HG03575 (cell line): ENCODE results near the gene GBF1.

ENCODE experiments used
- ATAC-seq: cut with Tn5 transposase; IDR thresholded peaks from one replicate; pipeline ENCODE4 v1.9.1; 2021; ENCODE audit not compliant: unreplicated experiment, insufficient number of reproducible peaks, low FRiP score; ENCODE audit errors: extremely low read depth

The GBF1 gene

DNA sequence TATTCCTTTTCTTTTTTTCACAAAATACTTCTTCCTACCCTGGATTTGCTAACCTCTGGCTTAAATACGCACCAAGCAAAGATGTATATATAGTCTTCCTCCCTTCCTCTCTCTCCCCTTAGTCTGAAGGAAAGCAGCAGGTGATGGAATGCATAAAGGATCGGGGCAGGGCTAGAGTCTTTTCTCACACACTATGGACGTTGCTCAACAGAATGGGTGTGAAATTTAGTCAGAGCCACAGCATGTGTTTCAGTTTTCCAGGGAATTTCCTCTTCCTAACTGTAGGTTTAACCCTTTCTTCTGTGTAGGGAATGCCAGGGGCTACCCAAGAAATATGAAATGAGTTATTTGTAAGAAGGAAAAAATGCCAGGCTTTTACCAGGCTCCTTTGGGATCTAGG lies 78.7 kb downstream of the GBF1 start:
- ATAC-seq = no peak

DNA sequence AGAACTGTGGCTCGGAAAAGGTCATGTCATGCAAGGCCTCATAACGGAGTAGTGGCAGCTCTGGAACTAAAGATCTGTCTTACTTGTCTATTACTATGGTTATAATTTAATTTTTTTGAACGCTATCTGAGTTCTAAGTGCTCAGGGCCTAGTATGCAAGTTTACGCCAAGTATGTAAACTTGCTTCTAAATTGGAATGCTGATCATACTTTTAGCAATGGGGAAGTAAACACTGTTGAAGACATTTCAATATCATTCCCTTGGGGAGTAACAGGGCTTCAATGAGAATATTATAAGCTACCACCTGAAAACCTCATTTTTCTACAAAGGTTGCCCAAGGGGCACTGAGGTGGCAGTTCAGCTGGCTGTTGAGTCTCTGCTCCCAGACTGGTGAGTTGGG lies 80.7 kb downstream of the GBF1 start:
- ATAC-seq = no peak

DNA sequence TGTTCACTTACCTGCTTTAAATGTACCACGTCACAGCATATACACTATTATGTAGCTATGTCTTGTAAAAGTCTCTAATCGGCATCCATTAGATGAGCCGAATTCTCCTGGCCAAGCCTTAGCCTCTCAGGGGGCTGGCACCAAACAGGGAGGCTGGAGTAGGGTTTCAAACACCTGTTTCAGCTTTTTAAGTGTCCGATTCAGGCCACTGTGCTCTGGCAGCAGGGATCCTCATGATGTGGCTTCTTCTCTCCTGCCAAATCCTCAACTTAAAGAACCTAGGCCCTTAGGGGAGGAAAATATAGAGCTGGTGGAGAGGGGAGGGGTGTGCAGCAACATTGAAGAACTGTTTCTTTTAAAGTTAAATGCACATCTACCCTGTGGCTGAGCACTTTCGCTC lies 81.7 kb downstream of the GBF1 start:
- ATAC-seq = no peak

DNA sequence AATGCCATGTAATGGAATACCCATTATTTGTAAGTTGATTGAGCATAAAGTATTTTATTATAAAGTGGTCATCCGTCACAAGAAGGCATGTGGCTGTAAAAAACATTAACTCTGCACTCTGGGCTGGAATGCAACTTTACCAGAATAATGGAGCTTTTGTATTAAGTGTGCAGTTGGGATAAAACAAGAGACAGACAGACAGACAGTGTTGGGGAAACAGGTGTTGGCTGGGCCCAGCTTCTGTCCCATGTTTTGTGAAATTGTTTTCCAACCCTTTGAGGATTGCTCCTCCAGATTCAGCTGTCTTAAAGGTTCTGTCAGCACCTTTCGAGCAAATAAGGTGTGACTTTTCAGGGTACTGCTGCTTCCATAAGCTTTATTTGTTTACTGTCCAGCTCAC lies 82.3 kb downstream of the GBF1 start:
- no peak for ATAC-seq

DNA sequence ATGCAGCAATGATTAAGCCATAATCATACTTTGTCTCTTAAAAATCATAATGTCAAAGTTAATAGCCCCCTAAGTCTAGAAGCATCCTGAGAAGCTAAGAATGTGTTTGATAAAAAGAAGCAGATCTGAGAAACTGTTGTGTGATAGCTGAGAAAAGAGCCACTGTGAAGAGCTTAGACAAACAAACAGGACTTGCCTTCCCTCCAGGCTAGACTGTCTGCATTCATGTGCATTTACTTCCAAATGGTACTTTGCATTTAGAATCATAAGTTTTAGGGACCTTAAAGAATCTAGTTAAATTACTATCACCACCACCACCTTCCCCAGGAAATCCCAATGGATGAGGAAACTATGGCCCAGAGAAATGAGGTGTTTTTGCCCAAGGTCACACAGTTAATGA lies 87.4 kb downstream of the GBF1 start:
- no peak for ATAC-seq

DNA sequence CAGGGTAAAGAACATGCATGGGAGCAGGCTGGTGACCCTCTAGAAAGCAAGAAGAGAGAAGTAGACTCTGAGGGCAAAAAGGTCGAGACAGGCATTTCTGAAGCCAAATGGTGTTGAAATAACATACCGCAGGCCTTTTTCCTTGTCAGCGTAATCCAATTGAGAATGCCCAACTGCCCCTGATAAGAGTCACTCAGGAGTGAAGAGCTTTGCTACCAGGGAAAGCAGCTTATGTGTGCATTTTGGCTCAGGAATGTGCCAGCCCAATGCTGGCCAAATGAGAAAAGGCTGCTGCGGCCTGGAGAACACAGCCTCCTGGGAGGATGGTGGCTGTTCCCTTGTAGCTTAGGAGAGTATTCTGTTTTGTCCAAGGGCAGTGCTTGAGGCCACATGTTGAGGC lies 88.8 kb downstream of the GBF1 start:
- no peak for ATAC-seq

DNA sequence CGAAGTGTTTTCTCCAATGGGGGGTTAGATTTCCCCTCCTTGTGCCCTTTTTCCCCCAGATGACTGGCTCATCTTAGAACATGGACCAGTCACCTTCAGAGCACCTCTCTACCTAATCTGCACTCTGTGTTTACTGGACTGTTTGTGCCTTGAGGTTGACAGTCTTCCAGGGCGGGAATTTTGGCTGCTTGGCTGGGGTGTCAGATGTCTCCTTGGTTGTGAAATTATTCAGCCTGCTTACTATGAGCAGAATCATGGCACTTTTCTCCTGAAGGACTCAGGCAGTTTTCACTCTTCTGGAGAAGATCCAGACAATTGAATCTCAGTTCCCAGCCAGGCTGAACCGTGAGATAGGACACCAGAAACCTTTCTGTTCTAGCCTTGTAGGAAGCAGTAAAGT lies 89.9 kb downstream of the GBF1 start:
- ATAC-seq = no peak

DNA sequence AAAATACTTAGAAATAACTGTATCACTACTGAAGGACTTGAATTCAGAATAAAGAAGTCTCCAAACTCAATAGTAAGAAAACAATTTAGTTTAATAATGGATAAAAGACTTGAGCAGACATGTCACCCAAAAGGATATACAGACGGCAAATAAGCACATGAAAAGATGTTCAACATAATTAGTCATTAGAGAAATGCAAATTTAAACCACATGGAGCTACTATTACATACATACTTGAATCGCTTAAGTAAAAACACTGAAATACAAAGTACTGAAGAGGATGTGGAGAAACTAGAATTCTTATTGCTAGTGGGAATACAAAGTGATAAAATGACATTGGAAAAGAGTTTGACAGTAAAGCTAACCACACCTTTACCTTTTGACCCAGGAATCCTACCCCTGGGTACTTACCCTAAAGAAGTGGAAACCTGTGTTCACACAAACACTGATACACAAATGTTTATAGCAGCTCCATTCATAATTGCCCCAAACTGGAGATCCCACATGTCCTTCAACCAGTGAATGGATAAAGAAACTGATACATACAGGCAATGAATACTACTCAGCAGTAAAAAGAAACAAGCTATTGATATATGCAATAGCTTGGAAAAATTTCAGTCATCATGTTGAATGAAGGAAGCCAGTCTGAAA lies 95.8 kb downstream of the GBF1 start:
- ATAC-seq = no peak

DNA sequence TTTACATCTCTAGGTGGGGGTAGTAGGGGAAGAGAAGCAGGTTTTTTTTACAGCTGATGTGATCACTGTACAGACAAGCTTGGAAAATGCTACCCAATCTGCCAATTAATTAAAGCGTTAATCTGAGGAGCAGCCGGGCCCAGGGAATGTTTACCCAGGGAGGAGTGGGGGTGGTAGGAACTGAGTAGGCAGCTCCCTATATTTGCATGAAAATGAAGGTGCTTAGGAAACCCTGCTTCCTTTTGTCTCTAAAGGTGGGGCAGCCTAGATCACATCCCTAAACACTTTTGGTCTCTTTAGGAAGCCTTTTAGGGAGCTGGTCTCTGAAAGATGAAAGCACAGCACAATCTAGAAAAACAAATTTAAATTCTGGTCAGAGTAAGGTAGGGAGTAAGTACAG lies 97.1 kb downstream of the GBF1 start:
- no peak for ATAC-seq

DNA sequence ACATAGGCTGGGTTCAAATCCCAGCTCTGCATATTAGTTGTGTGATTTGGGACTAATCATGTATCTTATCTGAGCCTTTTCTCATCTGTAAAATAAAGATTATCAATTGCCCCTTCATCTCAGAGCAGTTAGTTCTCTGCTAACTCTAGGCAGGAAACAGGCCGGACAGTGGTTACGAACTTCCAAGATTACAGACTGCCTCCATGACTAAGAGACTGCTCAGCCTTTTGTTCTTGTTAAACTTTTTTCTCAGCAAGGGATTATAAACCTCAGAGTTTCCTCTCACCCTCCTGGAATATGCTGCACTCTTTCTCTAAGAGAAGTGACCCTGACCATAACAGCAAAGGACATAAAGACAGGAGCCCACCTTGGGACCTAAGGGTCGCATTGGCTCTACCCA lies 97.6 kb downstream of the GBF1 start:
- ATAC-seq = no peak

DNA sequence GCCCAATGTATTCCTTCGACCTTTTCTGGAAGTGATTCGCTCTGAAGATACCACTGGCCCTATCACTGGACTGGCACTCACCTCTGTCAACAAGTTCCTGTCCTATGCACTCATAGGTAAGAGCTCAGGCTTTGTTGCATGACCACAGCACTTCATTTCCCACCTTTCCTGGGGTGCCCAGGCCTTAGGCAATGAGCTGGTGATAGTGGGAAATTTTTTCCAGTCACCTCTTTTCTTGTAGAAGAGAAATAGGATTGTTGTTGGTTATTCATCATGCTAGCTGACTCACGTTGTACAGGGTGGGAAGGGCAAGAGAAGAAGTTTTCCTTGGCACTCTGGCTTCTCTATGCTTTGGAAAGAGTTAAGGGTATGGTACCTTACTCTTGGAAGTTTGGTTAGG lies 98.7 kb downstream of the GBF1 start:
- ATAC-seq = no peak

DNA sequence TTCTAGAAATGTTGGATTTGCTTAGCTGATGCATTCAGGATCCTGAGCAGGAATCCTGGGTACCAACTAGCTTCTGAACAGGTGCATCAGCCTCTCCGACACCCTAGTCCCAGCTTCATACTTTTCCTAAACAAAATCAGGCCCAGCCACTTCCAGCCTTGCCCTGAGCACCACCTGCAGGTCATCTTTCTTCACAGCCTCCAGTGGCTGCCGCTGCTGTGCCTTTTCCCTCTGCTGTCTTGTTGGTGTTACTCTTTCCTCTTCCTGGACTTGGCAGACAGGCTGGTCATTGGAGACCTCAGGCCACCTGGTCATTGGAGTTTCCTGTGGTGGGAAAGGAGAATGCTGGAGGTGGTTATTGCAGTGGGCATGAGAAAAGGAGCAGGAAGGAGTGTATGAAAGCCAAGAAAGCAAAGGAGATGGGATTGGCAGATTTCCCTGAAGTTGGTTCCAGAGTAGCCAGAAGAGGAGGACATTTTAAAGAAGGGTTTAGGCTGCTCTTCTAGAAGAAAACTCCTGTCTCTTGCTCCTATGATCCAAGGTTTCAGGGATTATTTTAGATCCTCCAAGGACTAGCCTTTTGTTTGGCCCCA lies 102.0 kb downstream of the GBF1 start:
- no peak for ATAC-seq

DNA sequence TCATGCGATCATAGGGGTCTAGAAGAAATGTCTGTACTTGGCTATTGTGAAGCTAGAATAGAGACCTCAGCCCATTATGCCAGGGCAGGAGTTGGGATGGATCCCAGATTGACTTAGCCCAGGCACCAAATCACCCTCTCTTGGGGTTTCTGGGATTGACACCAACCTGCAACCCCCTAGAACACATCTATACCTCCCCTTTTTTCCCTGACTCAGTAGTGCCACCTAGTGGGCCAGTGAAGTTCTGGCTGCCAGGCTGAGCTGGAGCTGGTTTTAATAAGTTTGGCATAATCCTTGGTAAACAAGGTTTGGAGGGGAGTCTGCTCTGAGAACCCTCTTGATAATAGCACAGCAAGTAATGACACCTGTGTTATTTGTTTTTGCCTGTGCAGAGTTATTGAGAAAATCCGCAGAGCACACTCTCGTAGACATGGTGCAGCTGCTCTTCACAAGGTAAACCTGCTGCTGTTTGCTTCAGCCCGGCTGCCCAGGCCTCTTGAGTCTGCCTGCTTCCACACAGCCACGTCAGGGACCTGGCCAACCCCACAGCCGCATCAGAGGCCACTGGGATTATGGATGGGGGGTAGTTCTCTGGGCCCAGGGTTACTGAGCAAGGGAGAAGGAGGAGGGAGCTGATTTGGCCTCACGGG lies 106.9 kb downstream of the GBF1 start:
- no peak for ATAC-seq

DNA sequence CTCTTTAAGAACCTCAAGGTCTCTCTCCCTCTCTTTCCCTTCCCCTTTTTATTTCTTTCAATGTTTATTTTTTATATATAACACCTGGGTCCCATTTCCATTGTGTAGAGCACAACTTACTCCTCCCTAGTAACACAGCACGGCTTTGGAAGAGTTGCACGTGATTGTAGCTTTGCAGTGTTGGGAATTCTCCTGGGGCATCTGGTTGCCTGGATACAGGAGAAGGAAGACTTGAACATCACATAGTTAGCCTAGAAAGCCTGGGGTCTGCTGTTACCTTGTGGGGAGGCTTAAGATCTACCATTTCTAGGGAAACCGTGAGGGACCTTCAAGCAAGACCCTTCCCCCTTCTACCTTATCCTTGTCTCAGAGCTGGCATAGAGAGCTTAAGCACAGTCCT lies 109.1 kb downstream of the GBF1 start:
- no peak for ATAC-seq

DNA sequence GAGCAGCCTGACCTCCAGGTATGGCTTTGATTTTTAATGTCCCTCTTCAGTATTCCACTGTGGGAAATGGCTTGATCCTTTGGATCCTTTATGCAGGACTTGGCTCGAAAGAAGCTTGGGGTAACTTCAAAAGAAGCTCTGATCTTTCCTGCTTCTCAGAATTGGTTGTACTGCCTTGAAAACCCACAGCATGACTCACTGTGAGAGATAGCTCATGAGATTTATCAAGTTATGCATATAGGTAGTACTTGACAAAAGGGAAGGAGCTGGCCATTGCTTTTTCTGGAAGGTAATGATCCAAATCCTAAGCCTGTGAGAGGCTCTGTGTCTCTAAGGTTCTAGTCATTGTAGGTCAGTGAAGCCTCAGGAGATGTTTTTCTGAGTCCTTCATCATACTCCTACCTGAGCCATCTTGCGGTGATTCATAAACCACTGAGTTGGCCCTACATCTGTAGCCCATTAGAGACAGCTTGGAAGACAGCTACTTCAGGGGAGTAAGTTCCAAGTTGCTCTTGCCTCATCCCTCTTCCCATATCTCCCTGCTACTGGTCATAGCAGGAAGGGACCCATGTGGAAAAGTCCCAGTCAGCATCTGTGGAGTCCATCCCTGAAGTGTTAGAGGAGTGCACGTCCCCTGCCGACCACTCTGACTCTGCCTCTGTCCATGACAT lies 113.5 kb downstream of the GBF1 start:
- ATAC-seq = no peak

DNA sequence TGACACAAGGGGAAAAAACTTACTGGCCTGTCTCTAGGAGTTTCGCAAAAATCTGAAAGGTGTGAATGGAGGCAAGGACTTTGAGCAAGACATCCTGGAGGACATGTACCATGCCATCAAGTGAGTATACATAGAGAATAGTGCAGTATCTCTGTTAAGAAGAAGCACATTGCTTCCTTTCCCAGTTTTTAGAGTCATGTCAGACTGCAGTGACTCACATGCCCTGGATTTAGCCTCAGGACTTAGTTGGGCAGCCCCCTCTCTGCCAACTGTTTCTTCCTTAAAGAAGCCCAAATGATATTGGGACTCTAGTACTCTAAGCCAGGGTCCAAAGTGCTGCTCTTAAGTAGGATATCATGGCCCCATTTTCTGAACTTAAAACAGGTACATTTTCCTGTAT lies 122.1 kb downstream of the GBF1 start:
- no peak for ATAC-seq

DNA sequence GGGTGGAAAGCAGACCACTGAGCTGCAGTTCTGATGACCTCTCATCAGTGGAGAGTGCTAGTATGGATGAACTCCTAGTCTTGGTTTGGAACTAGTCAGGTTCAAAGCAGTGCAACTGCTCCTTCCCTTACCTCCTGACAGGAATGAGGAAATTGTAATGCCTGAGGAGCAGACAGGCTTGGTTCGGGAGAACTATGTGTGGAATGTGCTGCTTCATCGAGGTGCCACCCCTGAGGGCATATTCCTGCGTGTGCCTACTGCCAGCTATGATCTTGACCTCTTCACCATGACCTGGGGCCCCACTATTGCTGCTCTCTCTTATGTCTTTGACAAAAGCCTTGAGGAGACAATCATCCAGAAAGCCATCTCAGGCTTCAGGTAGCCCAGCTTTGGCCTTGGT lies 122.7 kb downstream of the GBF1 start:
- ATAC-seq = no peak

DNA sequence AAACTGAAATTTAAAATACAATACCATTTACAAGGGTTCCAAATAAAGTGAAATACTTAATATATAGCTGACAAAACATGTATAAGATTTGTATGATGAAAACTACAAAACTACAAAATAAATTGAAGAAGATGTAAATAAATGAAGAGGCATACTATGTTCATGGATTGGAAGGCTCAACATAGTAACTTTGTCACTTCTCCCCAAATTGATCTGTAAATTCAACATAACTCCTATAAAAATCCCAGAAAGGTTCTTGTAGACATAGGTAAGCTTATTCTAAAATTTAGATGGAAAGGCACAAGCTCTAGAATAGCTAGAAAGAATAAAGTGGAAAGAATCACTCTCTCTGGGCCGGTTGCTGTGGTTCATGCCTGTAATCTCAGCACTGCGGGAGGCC lies 126.0 kb downstream of the GBF1 start:
- ATAC-seq = no peak

DNA sequence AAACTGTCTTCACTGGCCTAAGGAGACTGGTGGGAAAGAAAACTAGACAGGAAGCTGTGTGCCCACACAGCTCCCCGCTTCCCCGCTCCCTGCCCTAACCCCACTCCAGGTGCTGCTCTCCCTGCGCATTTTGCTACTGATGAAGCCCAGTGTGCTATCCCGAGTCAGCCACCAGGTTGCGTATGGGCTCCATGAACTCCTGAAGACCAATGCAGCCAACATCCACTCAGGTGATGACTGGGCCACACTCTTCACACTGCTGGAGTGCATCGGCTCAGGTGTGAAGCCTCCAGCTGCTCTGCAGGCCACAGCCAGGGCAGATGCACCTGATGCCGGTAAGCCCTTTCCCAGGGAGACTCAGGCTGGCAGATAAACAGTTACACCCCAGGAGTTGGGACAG lies 129.9 kb downstream of the GBF1 start:
- no peak for ATAC-seq

DNA sequence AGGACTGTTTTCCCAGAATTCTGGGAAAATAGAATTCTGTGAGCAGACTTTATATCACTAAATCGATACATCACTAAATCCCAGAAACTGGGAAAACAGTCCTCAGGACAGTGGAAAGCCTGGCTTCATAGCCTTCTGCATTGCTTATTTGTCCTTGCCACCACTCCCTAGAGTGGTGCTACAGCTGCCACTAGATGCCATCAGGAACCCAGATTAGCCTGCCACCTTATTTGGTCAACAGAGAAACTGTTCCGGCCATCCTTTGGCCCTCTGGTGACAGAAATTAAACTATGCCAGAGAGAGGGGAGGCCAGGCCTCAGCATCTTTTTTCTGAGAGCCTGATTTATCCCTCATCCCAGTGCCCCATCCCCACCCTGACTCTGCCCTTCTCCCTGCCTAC lies 130.5 kb downstream of the GBF1 start:
- ATAC-seq = no peak
